Adipocyte (in vitro differentiated cells): ENCODE data around the gene FBXL12.
"Not testable (repeated sequence)": the region's sequence is repeated elsewhere in the genome, so short reads cannot be mapped to it uniquely, and the experiment has no call there.

Experiments
- DNase-seq: peaks from one replicate; pipeline ENCODE4 v3.0.0-alpha.2; 2015; ENCODE audit warnings: low read depth
- H3K27me3 ChIP-seq: replicated peaks from 2 replicates; pipeline ENCODE4 v1.7.0; 2013; ENCODE audit warnings: mild to moderate bottlenecking, low read length, moderate library complexity; ENCODE audit not compliant: control insufficient read depth, insufficient read depth
- H3K36me3 ChIP-seq: 2 replicates; pipeline ENCODE4 v1.7.0; 2013; ENCODE audit warnings: low read length, mild to moderate bottlenecking, moderate library complexity; ENCODE audit not compliant: control insufficient read depth, insufficient read depth, severe bottlenecking
- H3K4me1 ChIP-seq: 2 replicates; pipeline ENCODE4 v1.7.0; 2013; ENCODE audit warnings: mild to moderate bottlenecking, low read length, moderate library complexity; ENCODE audit not compliant: control insufficient read depth, insufficient read depth
- H3K4me3 ChIP-seq: 2 replicates; pipeline ENCODE4 v1.7.0; 2013; ENCODE audit warnings: mild to moderate bottlenecking, low read length, moderate library complexity
- H3K9ac ChIP-seq: 2 replicates; pipeline ENCODE4 v1.7.0; 2013; ENCODE audit warnings: mild to moderate bottlenecking, low read length, moderate library complexity
- H3K9me3 ChIP-seq: 2 replicates; pipeline ENCODE4 v1.7.0; 2013; ENCODE audit warnings: mild to moderate bottlenecking, low read length, moderate library complexity; ENCODE audit not compliant: control insufficient read depth

FBXL12 gene

DNA sequence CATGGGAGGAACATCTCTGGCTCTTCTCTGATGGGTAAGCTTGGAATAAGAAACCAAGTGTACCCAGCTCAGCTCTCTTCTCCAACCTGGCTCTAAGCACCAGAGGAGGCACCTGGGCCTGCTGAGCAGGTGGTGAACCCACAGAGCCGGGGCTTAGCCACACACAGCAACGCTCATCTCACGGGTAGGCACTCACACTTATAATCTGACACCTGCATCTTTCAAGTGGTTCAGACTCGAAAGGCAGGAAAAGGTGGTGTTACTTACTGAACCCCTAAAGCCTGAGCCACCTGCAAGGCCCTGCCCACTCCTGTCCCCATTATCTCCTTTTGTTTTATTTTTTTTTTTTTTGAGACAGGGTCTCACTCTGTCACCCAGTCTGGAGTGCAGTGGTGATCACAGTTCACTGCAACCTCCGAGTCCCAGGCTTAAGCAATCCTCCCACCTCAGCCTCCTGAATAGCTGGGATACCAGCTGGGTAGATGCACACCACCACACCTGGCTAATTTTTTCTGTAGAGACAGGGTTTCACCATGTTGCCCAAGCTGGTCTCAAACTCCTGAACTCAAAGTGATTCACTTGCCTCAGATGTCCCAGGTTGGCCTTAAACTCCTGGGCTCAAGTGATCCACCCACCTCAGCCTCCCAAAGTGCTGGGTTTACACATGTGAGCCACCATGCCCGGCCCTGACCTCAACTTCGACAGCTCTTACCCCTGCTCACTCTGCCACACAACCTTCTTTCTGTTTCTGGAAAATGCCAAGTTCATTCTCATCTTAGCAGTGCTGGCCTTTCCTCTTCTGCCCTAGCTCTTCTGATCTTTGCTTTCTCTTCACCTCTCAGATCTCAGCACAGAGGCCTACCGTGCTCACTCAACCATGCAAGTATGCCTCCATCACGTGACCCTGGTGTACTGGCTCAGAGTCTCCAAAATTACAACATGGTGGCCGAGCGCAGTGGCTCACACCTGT lies 9.7 kb downstream of the FBXL12 start:
- H3K36me3 ChIP-seq, result peaks cover 77% of the 10 kb centered on the region

DNA sequence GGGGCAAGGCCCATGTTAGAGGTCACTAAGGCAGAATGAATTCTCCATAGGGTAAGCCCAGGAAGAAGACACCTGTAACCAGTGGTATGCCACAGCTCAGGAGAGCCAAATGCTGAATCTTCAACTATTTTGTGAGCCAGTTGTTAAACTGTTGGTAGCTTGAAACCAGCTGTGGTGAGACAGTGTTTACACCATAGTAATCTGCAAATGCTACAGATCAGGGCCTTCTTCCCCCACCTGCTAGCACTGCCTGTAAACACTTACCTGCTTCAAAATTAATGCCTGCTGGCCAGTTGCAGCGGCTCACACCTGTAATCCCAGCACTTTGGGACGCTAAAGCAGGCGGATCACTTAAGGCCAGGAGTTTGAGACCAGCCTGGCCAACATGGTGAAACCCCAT lies 12.1 kb downstream of the FBXL12 start:
- H3K4me3 ChIP-seq, result no peak overlapping the region
- peaks cover 77% of the 10 kb centered on the region for H3K36me3 ChIP-seq
- DNase-seq, result no peak
- no peaks in the 10 kb centered on the region for H3K9me3 ChIP-seq
- H3K4me1 ChIP-seq, result no peaks in the 10 kb centered on the region
- H3K9ac ChIP-seq, result no peak overlapping the region
- H3K27me3 ChIP-seq, result no peaks in the 10 kb centered on the region

More for the DNA sequence above, 9.7 kb downstream of the FBXL12 start:
- no peak overlapping the region for H3K9ac ChIP-seq
- H3K4me1 ChIP-seq, result no peaks in the 10 kb centered on the region
- no peak for DNase-seq
- no peaks in the 10 kb centered on the region for H3K9me3 ChIP-seq
- H3K27me3 ChIP-seq, result no peaks in the 10 kb centered on the region
- no peak overlapping the region for H3K4me3 ChIP-seq

DNA sequence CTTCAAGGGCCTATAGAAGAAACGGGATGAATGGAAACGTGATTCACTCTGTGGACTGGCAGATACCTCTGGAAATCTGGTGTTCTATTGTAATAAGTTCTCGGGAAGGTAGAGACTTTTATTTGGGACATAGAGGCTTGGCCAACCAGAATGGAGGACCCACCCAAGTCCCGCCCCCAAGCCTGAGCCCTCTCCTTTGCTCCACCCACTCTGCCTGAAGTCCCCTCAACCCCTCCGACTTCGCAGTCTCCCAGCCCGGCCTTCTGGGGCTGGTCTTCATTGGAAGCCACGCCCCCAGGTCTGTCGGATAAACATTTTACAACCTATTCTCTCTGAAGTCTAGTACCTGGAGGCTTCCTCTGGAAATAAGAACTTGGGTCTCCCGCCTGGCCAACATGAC lies 16.9 kb downstream of the FBXL12 start:
- no peak for DNase-seq
- Histone ChIP-seq H3K9me3 (no peaks in the 10 kb centered on the region), H3K27me3 (no peaks in the 10 kb centered on the region), H3K4me1 (no peaks in the 10 kb centered on the region), H3K9ac (no peak overlapping the region), H3K36me3 (peaks cover 33% of the 10 kb centered on the region), H3K4me3 (no peak overlapping the region)

- DNase-seq, result no peak
- H3K9me3 ChIP-seq, result no peaks in the 10 kb centered on the region
- peaks cover 10% of the 10 kb centered on the region for H3K36me3 ChIP-seq
- H3K27me3 ChIP-seq, result no peaks in the 10 kb centered on the region
- H3K9ac ChIP-seq, result no peak overlapping the region
- no peaks in the 10 kb centered on the region for H3K4me1 ChIP-seq
- no peak overlapping the region for H3K4me3 ChIP-seq
These were observed 19.7 kb downstream of the FBXL12 start for GRCh38 chr19:9799162-9799561.

GRCh38 chr19:9797871-9798270 lies 21.0 kb downstream of the FBXL12 start:
- Histone ChIP-seq H3K4me3 (no peak overlapping the region), H3K9ac (no peak overlapping the region), H3K9me3 (no peaks in the 10 kb centered on the region), H3K27me3 (no peaks in the 10 kb centered on the region), H3K4me1 (no peaks in the 10 kb centered on the region), H3K36me3 (no peaks in the 10 kb centered on the region)
- DNase-seq, result no peak

DNA sequence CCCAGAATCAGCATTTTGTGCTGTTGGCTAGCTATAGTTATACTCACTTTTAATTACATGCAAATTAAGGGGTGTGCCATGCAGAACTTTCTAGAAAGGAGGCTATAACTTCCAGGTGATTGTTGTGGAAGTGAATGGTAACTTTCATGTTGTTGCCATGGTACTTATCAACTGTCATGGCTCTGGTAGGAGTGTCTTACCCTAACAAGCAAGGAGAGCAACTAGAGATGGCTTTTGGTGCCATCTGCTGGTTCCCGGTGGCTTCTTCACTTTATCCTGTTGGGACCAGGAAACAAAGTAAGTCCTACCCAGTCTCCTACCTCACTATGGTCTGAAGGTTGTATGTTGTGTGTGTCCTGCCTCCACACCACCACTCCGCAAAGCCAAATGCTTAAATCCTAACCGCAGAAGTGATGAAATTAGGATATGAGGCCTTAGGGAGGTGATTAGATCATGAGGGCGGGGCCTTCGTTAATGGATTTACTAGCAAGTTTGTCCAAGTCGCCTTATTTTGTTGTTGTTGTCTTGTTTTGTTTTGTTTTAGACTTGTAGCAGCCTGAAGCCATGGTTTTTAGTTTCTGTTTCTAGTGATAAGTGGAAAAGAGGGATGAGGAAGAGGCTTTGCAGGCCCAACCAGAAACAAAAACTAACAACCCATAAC lies 22.6 kb downstream of the FBXL12 start:
- no peaks in the 10 kb centered on the region for H3K9me3 ChIP-seq
- no peak overlapping the region for H3K4me3 ChIP-seq
- no peaks in the 10 kb centered on the region for H3K36me3 ChIP-seq
- H3K27me3 ChIP-seq, result no peaks in the 10 kb centered on the region
- peak; percentile 92 for DNase-seq
- no peak overlapping the region for H3K9ac ChIP-seq
- no peaks in the 10 kb centered on the region for H3K4me1 ChIP-seq

DNA sequence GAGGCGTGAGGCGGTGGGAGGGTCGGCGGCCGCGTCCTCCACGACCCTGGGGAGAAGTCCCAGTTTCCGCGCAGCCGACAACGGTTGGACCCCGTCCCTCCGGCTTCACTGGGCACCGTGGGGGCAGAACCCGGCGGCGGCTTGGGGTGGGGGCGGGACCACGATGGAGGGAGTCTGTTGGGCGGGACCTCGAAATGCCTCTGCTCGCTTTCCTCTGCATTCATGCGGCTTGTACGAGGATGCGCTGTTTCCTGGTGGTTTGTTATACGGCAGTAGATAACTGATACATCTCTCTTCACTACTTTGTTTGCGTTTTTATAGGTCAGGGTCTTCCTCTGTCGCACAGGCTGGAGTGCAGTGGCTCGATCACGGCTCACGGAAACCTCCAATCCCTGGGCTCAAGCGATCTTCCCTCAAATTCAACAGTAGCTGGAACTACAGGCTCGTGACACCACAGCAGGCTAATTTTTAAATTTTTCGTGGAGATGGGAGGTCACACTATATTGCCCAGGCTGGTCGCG lies 25.7 kb downstream of the FBXL12 start:
- Histone ChIP-seq H3K36me3 (no peaks in the 10 kb centered on the region), H3K4me1 (peaks cover 4% of the 10 kb centered on the region), H3K4me3 (peak overlapping the region; percentile 93), H3K9me3 (no peaks in the 10 kb centered on the region), H3K9ac (peak overlapping the region; percentile 87), H3K27me3 (no peaks in the 10 kb centered on the region)
- DNase-seq, result peak; percentile 69

DNA sequence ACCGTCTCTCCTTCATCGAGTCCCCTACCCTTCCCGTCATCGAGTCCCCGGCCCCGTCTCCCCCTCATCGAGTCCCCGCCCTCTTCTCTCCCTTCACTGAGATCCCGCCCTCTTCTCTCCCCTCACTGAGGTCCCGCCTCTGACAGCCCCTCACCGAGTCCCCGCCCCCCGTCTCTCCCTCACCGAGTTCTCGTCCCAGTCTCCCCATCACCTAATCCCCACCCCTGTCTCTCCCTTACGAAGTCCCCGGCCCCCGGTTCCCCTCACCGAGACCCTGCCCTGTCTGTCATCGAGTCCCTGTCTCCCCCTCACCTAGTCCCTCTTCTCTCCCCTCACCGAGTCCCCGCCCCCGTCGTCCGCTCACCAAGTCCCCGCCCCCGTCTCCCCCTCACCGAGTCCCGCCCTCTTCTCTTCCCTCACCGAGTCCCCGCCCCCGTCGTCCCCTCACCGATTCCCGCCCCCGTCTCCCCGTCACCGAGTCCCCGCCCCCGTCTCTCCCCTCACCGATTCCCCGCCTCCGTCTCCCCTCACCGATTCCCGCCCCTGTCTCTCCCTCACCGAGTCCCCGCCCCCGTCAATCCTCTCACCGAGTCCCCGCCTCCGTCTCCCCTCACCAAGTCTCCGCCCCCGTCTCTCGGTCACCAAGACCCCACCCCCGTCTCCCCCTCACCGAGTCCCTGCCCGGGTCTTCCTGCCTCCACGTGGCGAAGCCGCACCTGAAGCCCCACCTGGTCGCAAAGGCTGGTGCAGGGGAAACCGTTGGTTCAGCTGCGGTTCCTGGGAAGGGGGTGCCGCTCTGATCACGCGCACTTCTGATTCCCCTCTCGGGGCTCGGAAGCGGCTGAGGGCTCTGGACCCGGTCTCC lies 26.4 kb downstream of the FBXL12 start:
- Histone ChIP-seq H3K9ac (peak overlapping the region; percentile 87), H3K4me3 (peak overlapping the region; percentile 93), H3K9me3 (no peaks in the 10 kb centered on the region), H3K27me3 (no peaks in the 10 kb centered on the region), H3K36me3 (no peaks in the 10 kb centered on the region), H3K4me1 (peaks cover 4% of the 10 kb centered on the region)
- peak; percentile 98 for DNase-seq

DNA sequence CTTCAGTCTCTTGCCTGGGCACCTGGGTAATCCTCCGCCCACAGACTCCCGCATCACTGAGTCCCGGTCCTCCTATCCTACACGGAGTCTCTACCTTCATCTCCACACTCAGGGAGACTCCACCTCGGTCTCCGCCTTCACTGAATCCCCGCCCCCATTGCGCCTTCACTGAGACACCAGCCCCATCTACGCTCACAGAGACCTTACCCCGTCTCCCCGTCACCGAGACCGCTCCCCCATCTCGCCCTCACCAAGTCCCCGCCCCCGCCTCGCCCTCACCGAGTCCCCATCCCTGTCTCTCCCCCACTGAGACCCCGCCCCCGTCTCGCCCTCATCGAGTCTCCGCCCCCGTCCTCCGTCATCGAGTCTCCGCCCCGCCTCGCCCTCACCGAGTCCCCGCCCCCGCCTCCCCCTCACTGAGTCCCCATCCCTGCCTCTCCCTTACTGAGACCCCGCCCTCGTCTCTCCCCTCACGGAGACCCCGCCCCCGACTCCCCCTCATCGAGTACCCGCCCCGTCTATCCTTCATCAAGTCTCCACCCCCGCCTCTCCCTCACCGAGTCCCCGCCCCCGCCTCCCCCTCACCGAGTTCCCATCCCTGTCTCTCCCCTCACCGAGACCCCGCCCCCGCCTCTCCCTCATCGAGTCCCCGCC lies 27.2 kb downstream of the FBXL12 start:
- DNase-seq, result peak; percentile 99

GRCh38 chr19:9791073-9791367 lies 27.9 kb downstream of the FBXL12 start:
- peak overlapping the region; percentile 80 for H3K4me3 ChIP-seq
- H3K4me1 ChIP-seq, H3K9me3 ChIP-seq, DNase-seq, H3K36me3 ChIP-seq, H3K27me3 ChIP-seq: not testable (repeated sequence)
- H3K9ac ChIP-seq, result peak overlapping the region; percentile 46

More for the DNA sequence above, 27.2 kb downstream of the FBXL12 start:
- Histone ChIP-seq H3K27me3 (no peaks in the 10 kb centered on the region), H3K36me3 (no peaks in the 10 kb centered on the region), H3K4me1 (peaks cover 4% of the 10 kb centered on the region), H3K9me3 (no peaks in the 10 kb centered on the region), H3K4me3 (peak overlapping the region; percentile 80), H3K9ac (peak overlapping the region; percentile 66)
